GM21825 (cell line): Measurements from ENCODE around the gene MYO1E.
"Not testable (repeated sequence)": the region's sequence is repeated elsewhere in the genome, so short reads cannot be mapped to it uniquely, and the experiment has no call there.

Experiments
- ATAC-seq: cut with Tn5 transposase; IDR thresholded peaks from one replicate; pipeline ENCODE4 v1.9.1; 2021; ENCODE audit warnings: mild to moderate bottlenecking, moderate library complexity; ENCODE audit not compliant: unreplicated experiment

The MYO1E gene

GRCh38 chr15:59295261-59296001, 77.2 kb downstream of the MYO1E start:
- ATAC-seq, result no peak

GRCh38 chr15:59294574-59295260, 78.0 kb downstream of the MYO1E start:
- no peak for ATAC-seq

DNA sequence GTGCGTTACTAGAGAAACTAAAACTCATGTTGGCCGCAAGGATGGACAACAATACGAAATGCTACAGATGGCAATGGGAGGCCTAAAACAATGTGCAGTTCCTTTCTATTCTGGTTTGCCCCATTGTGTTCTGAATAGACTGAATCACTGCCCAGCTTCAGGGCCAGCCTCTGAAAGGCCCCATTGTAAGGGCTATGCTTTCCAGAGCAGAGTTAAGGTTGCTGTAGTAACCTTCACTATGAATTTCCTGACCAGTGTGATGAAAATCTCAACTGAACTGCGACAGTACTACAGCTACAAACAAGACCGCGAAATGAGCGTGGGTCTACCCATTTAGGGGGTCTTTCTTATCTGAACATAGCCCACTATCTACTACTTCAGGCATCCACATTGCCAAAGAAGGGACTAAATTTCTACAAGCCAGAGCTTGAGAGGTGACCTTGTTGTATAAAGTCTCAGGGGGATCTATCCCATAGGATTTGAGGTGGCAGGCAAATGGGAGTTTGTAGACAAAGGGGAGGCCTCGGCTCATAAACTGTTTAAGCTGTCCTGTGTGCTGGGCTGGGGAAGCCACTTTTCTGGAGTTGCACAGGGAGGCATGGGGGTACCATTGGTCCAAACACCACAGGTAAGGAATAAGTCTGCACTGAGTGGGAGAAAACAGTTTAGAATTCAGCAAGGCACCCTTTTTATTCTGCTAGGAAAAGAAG, 80.1 kb downstream of the MYO1E start:
- ATAC-seq, result no peak

- no peak for ATAC-seq
Measured at GRCh38 chr15:59291213-59291549, 81.5 kb downstream of the MYO1E start.

- ATAC-seq, result no peak
Measured at GRCh38 chr15:59290295-59291212, 82.1 kb downstream of the MYO1E start.

- ATAC-seq, result no peak
Measured at GRCh38 chr15:59289574-59289973, 83.1 kb downstream of the MYO1E start.

GRCh38 chr15:59283717-59284391, 88.8 kb downstream of the MYO1E start:
- ATAC-seq, result no peak

GRCh38 chr15:59282515-59283337, 89.9 kb downstream of the MYO1E start:
- no peak for ATAC-seq

GRCh38 chr15:59281699-59282098, 91.0 kb downstream of the MYO1E start:
- ATAC-seq, result no peak

DNA sequence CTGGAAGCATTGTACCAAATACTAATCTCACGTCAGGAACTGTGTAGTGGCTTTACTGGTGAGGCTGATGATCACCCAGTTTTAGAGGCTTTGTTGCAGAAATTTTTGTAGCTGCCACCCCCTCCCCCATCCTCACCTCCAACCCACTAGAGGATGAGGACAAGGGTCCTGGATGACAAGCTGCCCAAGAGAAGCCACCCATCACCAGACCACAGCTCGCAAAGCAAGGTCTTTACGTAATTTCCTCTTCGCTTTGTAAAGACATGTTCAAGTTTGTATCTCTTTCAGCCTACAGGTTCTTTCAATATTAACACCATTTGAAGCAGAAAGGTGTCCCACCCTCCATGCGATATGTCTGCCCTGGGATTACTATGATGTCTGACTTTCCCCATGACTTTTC, 91.8 kb downstream of the MYO1E start:
- ATAC-seq, result no peak

DNA sequence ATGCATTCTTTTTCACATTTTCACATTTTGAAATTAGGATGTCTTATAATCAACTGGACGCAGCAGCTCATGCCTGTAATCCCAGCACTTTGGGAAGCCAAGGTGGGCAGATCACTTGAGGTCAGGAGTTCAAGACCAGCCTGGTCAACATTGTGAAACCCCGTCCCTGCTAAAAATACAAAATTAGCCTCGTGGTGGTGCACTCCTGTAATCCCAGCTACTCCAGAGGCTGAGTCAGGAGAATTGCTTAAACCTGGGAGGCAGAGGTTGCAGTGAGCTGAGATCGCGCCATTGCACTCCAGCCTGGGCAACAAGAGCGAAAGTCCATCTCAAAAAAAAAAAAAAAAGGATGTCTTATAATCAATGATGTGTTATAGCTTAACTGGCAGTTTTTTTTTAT, 92.4 kb downstream of the MYO1E start:
- not testable (repeated sequence) for ATAC-seq

DNA sequence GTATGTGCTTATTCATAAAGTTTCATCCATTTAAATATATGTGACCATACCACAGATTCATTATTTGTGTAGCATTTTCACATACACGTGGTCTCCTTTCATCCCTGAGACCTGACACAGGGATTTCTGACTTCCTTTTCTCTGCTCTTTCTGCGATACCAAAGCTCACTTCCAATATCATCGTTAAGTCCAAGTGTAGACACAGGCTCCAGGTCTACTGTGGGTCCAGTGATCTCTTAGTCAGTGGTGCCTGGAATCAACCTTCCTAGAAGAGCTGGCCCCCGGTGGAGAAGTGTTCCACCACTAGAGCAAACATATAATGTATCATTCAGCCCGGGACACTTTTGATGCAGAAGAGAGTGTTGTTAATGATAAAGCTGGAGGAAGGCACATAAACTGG, 93.6 kb downstream of the MYO1E start:
- no peak for ATAC-seq

- ATAC-seq, result no peak
Measured at GRCh38 chr15:59278120-59278519, 94.6 kb downstream of the MYO1E start.

- no peak for ATAC-seq
Measured at GRCh38 chr15:59276225-59277178, 96.2 kb downstream of the MYO1E start.

DNA sequence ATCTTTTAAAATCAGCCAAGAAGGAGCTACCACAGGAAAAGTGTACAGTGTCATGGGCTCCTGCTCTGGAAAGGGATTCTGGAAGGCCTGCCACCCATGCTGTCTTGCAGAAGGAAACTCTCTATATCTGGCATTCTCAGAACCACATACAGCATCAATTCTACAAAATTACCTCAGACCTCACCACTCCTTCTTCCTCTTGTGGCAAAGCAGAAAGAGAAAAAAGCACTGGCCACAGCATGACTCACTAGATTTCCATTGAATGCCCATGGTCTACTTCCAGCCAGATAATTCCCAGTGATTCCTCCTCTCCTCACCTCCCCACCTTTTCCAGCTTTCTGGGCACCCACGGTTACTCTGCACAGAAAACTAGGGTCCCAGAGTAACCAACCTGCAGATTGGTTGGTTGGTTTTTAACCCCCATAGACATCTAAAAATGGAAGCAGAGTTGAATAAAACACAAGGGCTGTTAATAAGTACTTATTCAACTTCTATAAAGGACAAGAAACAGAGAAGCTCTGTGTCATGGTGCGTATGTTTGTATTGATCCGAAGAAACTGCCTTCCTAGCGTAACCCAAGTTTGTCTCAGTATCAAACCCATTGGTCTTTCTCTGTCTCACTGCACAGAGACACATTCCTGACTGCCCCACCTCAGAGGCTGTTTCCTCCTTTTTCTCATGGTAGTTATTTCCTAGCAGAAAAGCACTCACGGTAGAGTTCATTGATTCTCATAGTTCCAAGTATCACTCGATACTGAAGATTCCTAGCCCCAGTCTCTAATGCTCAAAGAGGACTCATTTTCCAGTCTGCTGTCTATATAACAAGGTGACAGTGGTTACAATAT, 98.3 kb downstream of the MYO1E start:
- no peak for ATAC-seq

GRCh38 chr15:59273234-59273633, 99.4 kb downstream of the MYO1E start:
- no peak for ATAC-seq

DNA sequence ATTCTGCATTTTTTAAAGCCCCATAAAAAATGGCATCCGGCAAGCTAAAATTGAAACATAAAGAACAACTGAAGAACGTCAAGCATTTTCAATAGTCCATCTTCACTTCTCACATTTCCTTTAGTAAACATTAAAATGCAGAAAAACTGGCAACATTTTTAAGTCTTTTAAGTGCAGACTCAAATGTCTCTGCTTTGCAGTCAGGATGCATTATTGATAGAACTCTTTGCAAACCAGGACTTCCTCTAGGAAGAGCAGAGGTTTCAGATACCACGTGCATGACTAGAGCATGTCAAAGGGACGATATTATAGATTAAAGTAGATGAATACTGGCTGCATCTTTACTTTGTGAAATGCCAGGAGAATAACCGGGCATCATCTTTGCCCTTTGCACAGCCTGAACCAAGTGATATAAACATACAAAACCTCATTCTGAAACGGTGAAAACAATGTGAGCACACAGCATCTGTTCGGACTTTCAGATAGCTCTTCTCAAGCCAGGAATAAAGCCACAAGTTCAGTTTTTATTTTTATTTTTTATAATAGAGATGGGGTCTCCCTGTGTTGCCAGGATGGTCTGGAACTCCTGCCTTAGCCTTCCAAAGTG, 101.0 kb downstream of the MYO1E start:
- no peak for ATAC-seq
